Endothelial cell of umbilical vein (primary cell): ENCODE measurements around the gene GBP5. TPM values are rescaled to one million over a fixed set of nuclear protein-coding genes. Genes with fewer than 3 reads are reported as not detected.

Source experiments
- BruUV-seq: library from RNA; stranded (reverse); fragments of 400-500 nt; replicated peaks from 2 replicates; lab custom pipeline; 2021; lab: Mats Ljungman, UMichigan
- CTCF ChIA-PET: fragments of 300-600, 350-600 bp; sonication (Branson Sonifier 250); formaldehyde crosslinking; loops from one replicate; lab custom pipeline; 2021; ENCODE audit warnings: antibody characterized with exemption, inconsistent platforms; lab: Charles Lee
- POLR2A ChIA-PET: fragments of 300-600, 350-600 bp; sonication (Branson Sonifier 250); formaldehyde crosslinking; loops from one replicate; lab custom pipeline; 2021; ENCODE audit warnings: antibody characterized with exemption, inconsistent platforms; lab: Charles Lee
- DNase-seq: peaks from one replicate; pipeline ENCODE4 v3.0.0-alpha.2; 2011; ENCODE audit warnings: low read depth, low spot score
- FAIRE-seq: peaks from 2 replicates; lab custom pipeline; 2011; peaks lifted over from hg19 to GRCh38; lab: Jason Lieb, UNC
- H2AFZ ChIP-seq: 2 replicates; pipeline ENCODE4 v1.6.0; 2012; ENCODE audit warnings: low read depth, low read length, control low read depth, inconsistent platforms
- H3K27ac ChIP-seq: 2 replicates; pipeline ENCODE4 v1.5.1; 2011; ENCODE audit warnings: low read depth, mild to moderate bottlenecking, control low read depth, low read length, moderate library complexity; ENCODE audit not compliant: insufficient read depth
- H3K27me3 ChIP-seq, 2 experiments: 2 replicates each; pipeline versions ENCODE4 v1.6.0 to v1.6.1; 2011; ENCODE audit warnings: low read length in 2 of 2, mixed read lengths in 1 of 2; ENCODE audit not compliant: control insufficient read depth in 2 of 2, insufficient read depth in 2 of 2
- H3K36me3 ChIP-seq, 2 experiments: 2 replicates in 1 of 2; 3 replicates in 1 of 2; pipeline ENCODE4 v1.5.1; 2011; ENCODE audit warnings: low read length in 2 of 2, mild to moderate bottlenecking in 1 of 2, moderate library complexity in 1 of 2; ENCODE audit not compliant: control insufficient read depth in 2 of 2, insufficient read depth in 2 of 2; ENCODE audit errors: extremely low read depth in 1 of 2
- H3K4me1 ChIP-seq: 3 replicates; pipeline ENCODE4 v1.5.1; 2011; ENCODE audit warnings: mild to moderate bottlenecking, low read length; ENCODE audit not compliant: control insufficient read depth, insufficient read depth; ENCODE audit errors: extremely low read depth
- H3K4me2 ChIP-seq: 2 replicates; pipeline ENCODE4 v1.6.1; 2011; ENCODE audit warnings: low read length, control low read depth, mixed read lengths; ENCODE audit not compliant: insufficient read depth
- H3K4me3 ChIP-seq, 3 experiments: fragments of 200-600 bp in 1 of 3; sonication (generic), shearing (Covaris generic) in 1 of 3; replicated peaks in 1 of 3; 2 replicates each; pipeline ENCODE4 v1.5.1; 2011 to 2016; ENCODE audit warnings: control low read depth in 3 of 3, low read length in 3 of 3, mild to moderate bottlenecking in 2 of 3, inconsistent platforms in 1 of 3, low read depth in 1 of 3, moderate library complexity in 1 of 3; ENCODE audit not compliant: insufficient read depth in 1 of 3
- H3K79me2 ChIP-seq: 2 replicates; pipeline ENCODE4 v1.6.0; 2012; ENCODE audit warnings: low read length, inconsistent platforms; ENCODE audit not compliant: control insufficient read depth, insufficient read depth
- H3K9ac ChIP-seq: replicated peaks from 2 replicates; pipeline ENCODE3; 2011; ENCODE audit warnings: low read length, control low read depth; ENCODE audit not compliant: insufficient read depth; ENCODE audit errors: extremely low read depth
- H3K9me1 ChIP-seq: replicated peaks from 3 replicates; pipeline ENCODE4 v1.6.0; 2011; ENCODE audit warnings: mild to moderate bottlenecking, low read length; ENCODE audit not compliant: control insufficient read depth, insufficient read depth; ENCODE audit errors: extremely low read depth
- H3K9me3 ChIP-seq: replicated peaks from 2 replicates; pipeline ENCODE4 v1.5.1; 2012; ENCODE audit warnings: low read length, inconsistent platforms; ENCODE audit not compliant: control insufficient read depth, insufficient read depth
- H4K20me1 ChIP-seq: replicated peaks from 2 replicates; pipeline ENCODE3; 2011; ENCODE audit warnings: mild to moderate bottlenecking, low read length; ENCODE audit not compliant: control insufficient read depth, insufficient read depth; ENCODE audit errors: extremely low read depth
- CTCF ChIP-seq, 2 donors: IDR thresholded peaks; 1 replicate in 1 of 2; 2 replicates in 1 of 2; pipeline ENCODE4 v1.5.1; 2011; ENCODE audit warnings: low read length in 2 of 2, mild to moderate bottlenecking in 2 of 2, moderate library complexity in 2 of 2, control low read depth in 1 of 2, inconsistent platforms in 1 of 2, low read depth in 1 of 2; ENCODE audit not compliant: insufficient read depth in 1 of 2; ENCODE audit errors: extremely low read depth in 1 of 2
- EZH2 ChIP-seq: IDR thresholded peaks from 2 replicates; pipeline ENCODE4 v1.6.1; 2012; ENCODE audit warnings: borderline replicate concordance, low read depth, mild to moderate bottlenecking, moderate library complexity, low read length, inconsistent platforms; ENCODE audit not compliant: severe bottlenecking
- FOS ChIP-seq: IDR thresholded peaks from 2 replicates; pipeline ENCODE4 v1.6.1; 2011; ENCODE audit warnings: mild to moderate bottlenecking, low read length, moderate library complexity, borderline replicate concordance; ENCODE audit not compliant: insufficient read depth
- GATA2 ChIP-seq: IDR thresholded peaks from 2 replicates; pipeline ENCODE4 v1.7.0; 2011; ENCODE audit warnings: low read depth, mild to moderate bottlenecking, moderate library complexity, mixed read lengths, low read length; ENCODE audit not compliant: insufficient read length, insufficient read depth
- JUN ChIP-seq: IDR thresholded peaks from 2 replicates; pipeline ENCODE4 v1.6.1; 2011; ENCODE audit warnings: borderline replicate concordance, low read depth; ENCODE audit not compliant: insufficient read length, insufficient read depth
- MAX ChIP-seq: IDR thresholded peaks from 2 replicates; pipeline ENCODE4 v1.6.1; 2011; ENCODE audit not compliant: insufficient read depth, insufficient read length
- MYC ChIP-seq: IDR thresholded peaks from one replicate; pipeline ENCODE4 v1.6.1; 2011; ENCODE audit warnings: mild to moderate bottlenecking, low read depth, low read length
- POLR2A ChIP-seq: IDR thresholded peaks from 2 replicates; pipeline ENCODE4 v1.6.1; 2012; ENCODE audit warnings: low read depth, mild to moderate bottlenecking, control low read depth, low read length
- POLR2AphosphoS5 ChIP-seq: IDR thresholded peaks from 2 replicates; pipeline ENCODE4 v1.6.1; 2012; ENCODE audit warnings: low read depth, mild to moderate bottlenecking, control low read depth, low read length, moderate library complexity; ENCODE audit not compliant: insufficient read depth
- dilution Hi-C: fragments of 300-500 bp; cut with MboI; formaldehyde crosslinking; loops from one replicate; pipeline ENCODE4 v1.15.0; 2019; ENCODE audit warnings: low sequenced_read_pairs; ENCODE audit not compliant: extremely low pct_ligation_motif_present
- intact Hi-C: fragments of 100-400 bp; cut with micrococcal nuclease; formaldehyde crosslinking; loops from one replicate; pipeline ENCODE4 v1.10.0; 2022
- polyA plus RNA-seq, 4 experiments: library from polyadenylated mRNA; depleted of rRNA in 3 of 4; stranded (reverse) in 3 of 4; unstranded in 1 of 4; fragments of >200 nt; gene quantifications; 2 replicates each; pipeline versions ENCODE4 v1.2.1 to v1.2.3, GENCODE V29; 2011 to 2012; ENCODE audit warnings: missing spikeins in 1 of 4
- total RNA-seq: library from RNA; stranded (reverse); gene quantifications from 2 replicates; pipeline ENCODE4 v1.2.3, GENCODE V29; 2021

The GBP5 gene
- total and polyA plus RNA-seq, 2 donors (not counting 3 experiments of a cell fraction or from before 2014, with no cell fraction given): 0.31 TPM; not detected in 1

GRCh38 chr1:89270423-89270822 lies 2.2 kb downstream of the GBP5 start:
- no peaks in the 10 kb centered on the region for H3K4me1 ChIP-seq
- intact Hi-C loops (no loop called here), dilution Hi-C loops (no loop called here)
- no peaks in the 10 kb centered on the region for H3K27me3 ChIP-seq
- ChIA-PET POLR2A (no interaction called here), CTCF (interaction anchor here (1.0 kb wide), 1 partner anchor 12 kb away, joined by 3 read pairs; no protein-coding TSS in a partner anchor)
- H3K4me2 ChIP-seq: no peak overlapping the region
- no peak overlapping the region for H2AFZ ChIP-seq
- no peak overlapping the region for H3K4me3 ChIP-seq
- TF ChIP-seq GATA2 (no peak), MYC (no peak), POLR2AphosphoS5 (no peak), EZH2 (no peak), POLR2A (no peak), FOS (no peak), CTCF (IDR thresholded peaks at IDR 0.05; ENCODE audit: extremely low read depth in 1 of 2, insufficient read depth in 1 of 2, low read depth in 1 of 2, low read length in 2 of 2) (no peak), MAX (no peak), JUN (no peak)
- H3K9me3 ChIP-seq: no peaks in the 10 kb centered on the region
- no peak for DNase-seq
- no peak overlapping the region for H3K27ac ChIP-seq
- FAIRE-seq: no peak
- no peak overlapping the region for H3K9ac ChIP-seq
- H3K36me3 ChIP-seq: no peaks in the 10 kb centered on the region
- no peaks in the 10 kb centered on the region for H4K20me1 ChIP-seq
- no peaks in the 10 kb centered on the region for H3K79me2 ChIP-seq
- BruUV-seq: no TSS peak
- H3K9me1 ChIP-seq: no peaks in the 10 kb centered on the region
